Rectal smooth muscle tissue (tissue), 1 donor: Measurements from ENCODE around the gene PSD4.

Experiments used
- H3K27ac ChIP-seq: one replicate; pipeline ENCODE4 v1.7.0; 2013; ENCODE audit warnings: low read depth, low read length, inconsistent platforms
- H3K27me3 ChIP-seq: one replicate; pipeline ENCODE4 v1.7.0; 2013; ENCODE audit warnings: low read length; ENCODE audit not compliant: control insufficient read depth, insufficient read depth
- H3K36me3 ChIP-seq: one replicate; pipeline ENCODE4 v1.7.0; 2013; ENCODE audit warnings: low read length; ENCODE audit not compliant: control insufficient read depth, insufficient read depth
- H3K4me1 ChIP-seq: one replicate; pipeline ENCODE4 v1.7.0; 2013; ENCODE audit warnings: low read length; ENCODE audit not compliant: control insufficient read depth, insufficient read depth
- H3K4me3 ChIP-seq: one replicate; pipeline ENCODE4 v1.7.0; 2013; ENCODE audit warnings: low read length
- H3K9ac ChIP-seq: one replicate; pipeline ENCODE4 v1.7.0; 2013; ENCODE audit warnings: low read length

PSD4 gene

DNA sequence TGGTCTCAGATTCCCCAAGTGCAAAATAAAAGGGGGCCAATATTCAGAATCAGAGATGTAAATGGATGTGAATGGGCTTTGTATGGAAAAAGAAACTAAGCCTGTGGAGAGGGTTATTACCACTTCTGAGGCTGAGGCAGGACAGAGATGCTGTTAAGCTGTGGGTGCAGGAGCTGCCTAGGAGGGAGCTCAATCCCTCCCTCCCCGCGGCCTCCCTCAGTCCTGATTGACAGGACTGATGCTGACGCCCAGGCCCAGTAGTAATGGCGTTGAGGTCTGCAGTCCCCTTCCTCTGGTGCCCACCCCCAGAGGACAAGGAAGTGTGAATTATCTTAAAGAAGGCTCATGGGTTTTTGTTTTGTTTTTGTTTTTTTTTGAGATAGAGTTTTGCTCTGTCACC is 40.4 kb downstream of the PSD4 start:
- Histone ChIP-seq H3K27me3 (no peaks in the 10 kb centered on the region), H3K4me3 (no peak overlapping the region), H3K36me3 (no peaks in the 10 kb centered on the region), H3K4me1 (peaks cover 2% of the 10 kb centered on the region), H3K27ac (no peak overlapping the region), H3K9ac (no peak overlapping the region)

DNA sequence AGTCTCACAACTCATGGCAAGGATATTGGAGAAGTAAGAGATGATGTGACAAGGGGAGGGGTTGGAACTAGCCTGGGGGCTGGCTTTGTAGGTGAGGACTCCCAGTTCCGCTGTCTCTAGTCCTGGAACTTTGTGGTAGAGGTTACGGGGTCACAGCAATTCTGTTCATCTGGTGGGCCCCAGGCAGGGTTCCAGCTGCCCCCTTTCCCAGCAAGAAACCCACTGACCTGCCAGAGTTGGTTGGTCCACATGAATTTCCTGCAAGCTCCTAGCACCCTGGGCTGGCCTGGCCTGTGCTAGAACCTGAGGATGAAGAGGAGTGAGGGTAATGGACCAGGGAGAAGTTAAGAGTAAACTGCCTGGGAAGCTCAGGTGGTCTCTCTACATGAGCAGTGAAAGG is 41.3 kb downstream of the PSD4 start:
- Histone ChIP-seq H3K36me3 (no peaks in the 10 kb centered on the region), H3K27ac (no peak overlapping the region), H3K4me3 (no peak overlapping the region), H3K27me3 (no peaks in the 10 kb centered on the region), H3K4me1 (peaks cover 2% of the 10 kb centered on the region), H3K9ac (no peak overlapping the region)

DNA sequence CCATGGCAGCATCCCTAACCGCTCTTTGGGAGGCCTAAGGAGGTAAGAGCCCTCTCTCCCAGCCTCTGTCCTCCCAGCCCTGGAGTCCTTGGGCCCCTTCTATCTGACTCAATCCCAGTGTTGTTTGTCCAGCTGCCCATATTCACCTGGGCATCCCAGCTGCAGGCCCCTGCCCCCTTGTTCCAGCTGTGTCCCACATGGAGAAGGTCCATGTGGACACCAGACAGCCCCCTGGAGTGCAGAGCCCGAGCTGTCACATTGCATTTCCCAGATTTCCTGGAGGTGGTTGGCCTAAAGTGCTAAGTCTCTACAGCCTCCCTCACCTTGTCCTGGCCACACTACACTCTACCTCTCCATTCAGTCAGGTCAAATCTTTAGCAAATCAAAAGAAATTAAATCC is 42.5 kb downstream of the PSD4 start:
- Histone ChIP-seq H3K9ac (no peak overlapping the region), H3K36me3 (no peaks in the 10 kb centered on the region), H3K4me1 (no peaks in the 10 kb centered on the region), H3K27me3 (no peaks in the 10 kb centered on the region), H3K4me3 (no peak overlapping the region), H3K27ac (no peak overlapping the region)

DNA sequence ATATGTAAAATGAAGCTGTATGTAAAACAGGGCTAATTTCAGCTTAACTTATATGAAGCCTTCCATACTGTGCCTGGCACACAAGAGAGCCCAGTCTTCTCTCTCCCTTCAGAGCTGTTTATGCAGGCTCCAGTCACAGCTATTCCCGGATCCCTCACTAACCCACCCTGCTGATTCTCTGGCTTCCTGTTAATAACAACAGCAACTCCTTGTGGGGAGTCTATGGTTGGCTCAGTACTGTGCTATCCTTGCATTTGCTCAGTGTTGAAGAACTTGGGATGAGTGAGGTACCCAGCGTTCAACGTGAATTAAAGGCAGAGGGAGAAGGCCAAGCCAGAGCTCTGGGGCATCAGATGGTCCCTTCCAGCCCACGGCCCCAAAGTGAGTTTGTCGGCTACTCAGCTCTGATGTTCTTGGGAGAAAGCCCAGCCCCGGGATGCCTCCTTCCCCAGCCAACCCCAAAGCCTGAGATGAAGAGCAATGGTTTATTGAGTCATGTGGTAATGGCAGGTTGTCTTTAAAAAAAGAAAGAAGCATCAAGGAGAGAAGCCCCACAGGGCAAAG is 43.2 kb downstream of the PSD4 start:
- Histone ChIP-seq H3K36me3 (no peaks in the 10 kb centered on the region), H3K9ac (no peak overlapping the region), H3K4me1 (no peaks in the 10 kb centered on the region), H3K4me3 (no peak overlapping the region), H3K27ac (no peak overlapping the region), H3K27me3 (no peaks in the 10 kb centered on the region)

DNA sequence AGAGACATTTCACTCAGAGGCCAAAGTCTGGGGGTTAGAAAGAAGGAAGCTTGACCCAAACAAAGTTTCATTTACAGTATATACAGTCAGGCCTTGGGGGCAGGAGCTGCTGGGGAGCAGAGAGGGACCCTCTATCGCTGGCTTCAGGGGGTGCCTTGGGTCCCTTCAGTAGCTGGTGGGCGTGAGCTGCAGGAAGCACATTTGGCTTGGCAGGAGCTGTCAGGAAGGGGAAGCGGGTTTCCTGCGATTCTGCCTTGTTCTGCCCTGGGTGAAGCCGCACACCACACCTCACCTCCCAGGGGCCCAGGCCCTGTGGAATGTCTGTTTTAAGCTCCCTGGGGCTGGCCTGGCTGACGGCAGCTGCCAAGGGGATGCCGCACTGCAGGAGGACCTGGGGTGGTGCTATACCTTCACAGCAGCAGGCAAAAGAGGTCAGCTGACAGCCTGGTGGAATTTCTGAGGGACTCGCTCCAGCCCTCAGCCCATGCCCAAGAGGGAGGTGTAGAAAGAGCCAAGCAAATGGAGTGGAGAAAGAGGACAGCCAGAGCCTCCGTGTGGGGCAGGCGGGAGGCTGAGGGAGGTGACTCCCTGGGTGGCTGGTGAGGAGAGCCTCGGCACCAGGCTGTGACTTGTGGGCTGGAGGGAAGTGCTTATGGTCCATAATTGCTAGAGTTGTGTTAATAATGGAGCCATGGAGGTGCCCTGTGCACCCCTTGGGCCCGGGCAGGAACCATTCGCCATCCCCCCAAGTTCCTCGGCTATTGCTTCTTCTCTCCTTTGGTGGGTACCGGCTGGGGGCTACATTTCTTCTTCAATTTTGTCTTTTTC is 43.9 kb downstream of the PSD4 start:
- Histone ChIP-seq H3K4me1 (no peaks in the 10 kb centered on the region), H3K27me3 (no peaks in the 10 kb centered on the region), H3K4me3 (no peak overlapping the region), H3K36me3 (no peaks in the 10 kb centered on the region), H3K27ac (peak overlapping the region; percentile 4), H3K9ac (no peak overlapping the region)

DNA sequence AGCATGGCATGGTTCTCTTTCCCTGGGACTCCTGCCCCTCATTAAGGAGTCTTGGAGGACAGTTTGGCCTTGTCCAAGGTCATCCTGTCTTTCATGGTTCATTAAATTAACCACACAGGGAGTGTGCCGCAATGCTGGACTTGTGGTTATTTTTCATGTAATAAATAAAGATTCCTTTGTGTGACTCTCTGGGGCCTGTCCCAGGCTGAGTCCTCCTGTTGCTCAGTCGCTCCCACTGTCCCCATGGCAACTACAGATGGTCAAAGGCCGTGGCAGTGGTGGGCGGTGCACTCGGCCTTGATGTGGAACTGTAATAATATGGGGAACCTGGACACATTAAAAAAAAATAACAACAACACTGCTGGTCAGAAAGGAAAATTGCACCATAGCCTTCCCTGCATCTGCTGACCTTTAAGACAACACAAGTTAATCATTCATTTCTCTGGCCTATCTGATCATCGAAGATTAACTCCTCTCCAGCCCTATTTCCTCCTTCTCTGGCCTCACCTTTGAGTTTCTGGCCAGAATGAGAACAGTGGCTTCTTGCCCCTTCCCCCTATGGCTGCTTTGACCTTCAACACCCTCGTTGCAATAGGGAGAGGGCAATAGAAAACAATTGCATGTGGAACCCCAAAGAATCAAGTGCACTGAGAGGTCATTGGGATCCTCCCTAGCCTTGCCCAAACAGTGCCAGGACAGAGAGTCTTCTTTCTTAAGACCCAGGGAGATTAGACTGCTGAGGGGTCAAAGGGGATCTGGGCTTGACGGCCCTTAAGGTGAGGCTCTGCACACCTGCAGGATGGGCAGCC is 44.7 kb downstream of the PSD4 start:
- no peak overlapping the region for H3K9ac ChIP-seq
- H3K4me3 ChIP-seq: no peak overlapping the region
- H3K36me3 ChIP-seq: no peaks in the 10 kb centered on the region
- no peaks in the 10 kb centered on the region for H3K4me1 ChIP-seq
- H3K27ac ChIP-seq: peak overlapping the region; percentile 4
- no peaks in the 10 kb centered on the region for H3K27me3 ChIP-seq

DNA sequence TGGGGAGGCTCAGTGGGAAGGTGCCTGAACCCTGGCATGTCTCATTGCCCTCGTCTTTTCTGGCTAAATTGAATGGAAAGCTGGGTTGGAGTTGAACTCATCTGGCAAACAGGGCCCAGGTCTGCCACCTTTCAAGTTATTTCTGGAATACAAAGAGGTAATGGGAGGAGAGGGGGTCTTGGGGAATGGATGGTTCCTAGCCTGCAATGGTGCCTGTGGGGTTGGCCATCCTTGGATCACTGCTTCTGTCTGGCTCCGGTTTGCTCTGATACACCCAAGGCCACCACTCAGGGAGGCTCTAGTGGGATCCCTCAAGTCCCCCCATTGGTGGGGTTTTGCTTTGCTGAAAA is 45.3 kb downstream of the PSD4 start:
- Histone ChIP-seq H3K4me1 (no peaks in the 10 kb centered on the region), H3K36me3 (no peaks in the 10 kb centered on the region), H3K27me3 (no peaks in the 10 kb centered on the region), H3K27ac (no peak overlapping the region), H3K4me3 (no peak overlapping the region), H3K9ac (no peak overlapping the region)

DNA sequence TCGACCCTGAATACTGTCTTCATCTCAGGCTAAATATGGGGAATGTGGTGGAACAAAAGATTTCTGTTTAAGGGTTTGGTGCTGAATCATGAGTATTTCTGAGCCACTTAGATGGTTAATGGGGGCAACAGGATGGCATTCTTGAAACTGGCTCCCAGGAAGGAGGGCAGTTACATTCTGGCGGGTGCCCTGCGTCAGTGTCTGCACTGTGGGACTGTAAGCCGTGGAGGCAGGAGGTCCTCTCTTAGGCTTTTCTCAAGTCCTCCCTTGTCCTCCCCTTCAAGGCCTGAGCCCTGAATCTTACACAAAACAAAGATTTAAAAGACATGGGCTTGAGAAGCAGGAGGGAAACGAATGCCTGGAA is 45.7 kb downstream of the PSD4 start:
- no peak overlapping the region for H3K27ac ChIP-seq
- no peaks in the 10 kb centered on the region for H3K27me3 ChIP-seq
- no peaks in the 10 kb centered on the region for H3K36me3 ChIP-seq
- no peaks in the 10 kb centered on the region for H3K4me1 ChIP-seq
- H3K9ac ChIP-seq: no peak overlapping the region
- H3K4me3 ChIP-seq: no peak overlapping the region

DNA sequence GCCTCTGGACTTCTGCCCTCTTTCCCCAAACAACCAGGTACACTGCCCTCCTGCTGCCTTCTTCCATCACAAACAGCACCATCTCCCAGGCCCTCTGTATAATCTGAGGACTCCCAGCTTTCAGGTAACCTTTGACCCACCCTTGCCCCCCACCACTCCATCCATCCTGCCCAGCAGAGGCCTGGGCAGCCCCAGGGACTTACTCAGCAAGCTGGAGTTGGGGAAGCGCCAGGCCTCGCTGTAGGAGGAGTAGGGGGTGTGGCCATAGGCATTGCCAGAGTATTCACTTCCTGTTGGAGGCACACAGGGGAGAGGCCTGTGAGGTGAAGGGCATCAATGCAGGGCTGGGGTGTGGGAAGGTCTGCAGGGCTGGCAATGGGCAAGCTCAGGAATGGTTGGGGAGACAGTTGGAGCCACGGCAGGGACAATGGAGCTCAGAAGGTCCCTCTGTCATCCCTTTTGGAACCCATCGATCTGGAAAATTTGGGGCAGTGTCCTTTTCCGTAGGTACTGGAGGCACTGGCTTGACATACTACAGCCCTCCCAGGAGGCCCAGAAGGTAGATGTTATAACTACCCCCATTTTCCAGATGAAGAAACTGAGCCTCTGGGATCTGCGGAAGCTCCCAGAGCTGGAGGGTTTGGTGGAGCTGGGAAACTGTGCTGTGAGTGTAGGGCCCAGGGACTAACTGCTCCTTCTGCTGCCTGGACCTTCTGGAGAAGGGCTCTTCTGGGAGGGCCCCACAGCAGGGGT is 46.3 kb downstream of the PSD4 start:
- Histone ChIP-seq H3K9ac (no peak overlapping the region), H3K4me1 (no peaks in the 10 kb centered on the region), H3K36me3 (no peaks in the 10 kb centered on the region), H3K4me3 (no peak overlapping the region), H3K27ac (no peak overlapping the region), H3K27me3 (no peaks in the 10 kb centered on the region)

DNA sequence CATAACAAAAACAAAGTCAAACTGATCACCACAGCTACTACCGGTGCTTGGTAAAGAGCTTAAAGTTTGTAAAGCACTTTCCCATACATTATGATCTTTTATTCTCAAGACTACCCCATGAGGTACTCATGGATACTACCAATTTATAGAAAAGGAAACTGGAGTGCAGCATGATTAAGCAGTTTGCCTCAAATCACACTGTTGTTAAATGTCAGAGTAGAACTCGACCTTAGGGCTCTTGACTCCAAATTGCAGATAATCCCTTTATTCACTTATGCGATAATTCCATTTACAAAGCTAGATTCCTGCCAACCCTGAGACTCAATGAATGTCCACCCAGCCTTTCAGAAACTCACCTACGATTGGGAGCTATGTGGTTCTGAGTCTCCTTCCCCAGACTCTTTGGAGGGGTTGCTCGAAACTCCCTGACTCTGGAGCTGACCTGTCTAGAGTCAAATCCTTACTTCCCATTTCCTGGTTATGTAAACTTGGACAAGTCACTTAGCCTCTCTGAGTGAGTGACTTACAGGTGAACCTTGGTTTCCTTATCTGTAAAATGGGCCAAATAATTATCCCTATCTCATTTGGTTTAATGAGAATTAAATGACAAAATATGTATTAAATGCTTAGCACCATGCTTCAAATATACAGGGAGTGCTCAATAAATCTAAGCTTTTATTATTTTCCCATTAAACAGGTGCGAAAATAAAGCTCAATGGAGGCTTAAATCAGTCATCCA is 47.4 kb downstream of the PSD4 start:
- Histone ChIP-seq H3K4me1 (no peaks in the 10 kb centered on the region), H3K9ac (no peak overlapping the region), H3K36me3 (no peaks in the 10 kb centered on the region), H3K27ac (no peak overlapping the region), H3K4me3 (no peak overlapping the region), H3K27me3 (no peaks in the 10 kb centered on the region)

DNA sequence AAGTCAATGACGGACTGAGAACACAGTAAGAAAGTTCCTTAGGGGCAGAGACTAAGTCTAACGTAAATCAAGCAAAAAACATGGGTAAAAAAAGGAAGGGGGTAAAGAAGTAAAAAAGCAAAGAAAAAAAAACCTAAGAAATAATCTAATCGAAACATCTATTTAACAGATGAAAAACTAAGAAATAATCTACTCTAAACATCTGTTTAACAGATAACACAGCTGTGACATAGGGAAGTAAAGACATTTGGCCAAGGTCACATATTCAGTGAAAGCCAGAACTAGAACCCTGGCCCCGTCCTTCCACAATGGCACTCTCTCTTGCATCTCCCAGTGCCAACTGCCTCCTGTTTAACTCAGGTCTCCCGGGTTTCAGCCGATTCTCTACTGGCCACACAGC is 48.1 kb downstream of the PSD4 start:
- no peaks in the 10 kb centered on the region for H3K27me3 ChIP-seq
- H3K4me3 ChIP-seq: no peak overlapping the region
- no peak overlapping the region for H3K27ac ChIP-seq
- H3K4me1 ChIP-seq: no peaks in the 10 kb centered on the region
- no peaks in the 10 kb centered on the region for H3K36me3 ChIP-seq
- H3K9ac ChIP-seq: no peak overlapping the region

DNA sequence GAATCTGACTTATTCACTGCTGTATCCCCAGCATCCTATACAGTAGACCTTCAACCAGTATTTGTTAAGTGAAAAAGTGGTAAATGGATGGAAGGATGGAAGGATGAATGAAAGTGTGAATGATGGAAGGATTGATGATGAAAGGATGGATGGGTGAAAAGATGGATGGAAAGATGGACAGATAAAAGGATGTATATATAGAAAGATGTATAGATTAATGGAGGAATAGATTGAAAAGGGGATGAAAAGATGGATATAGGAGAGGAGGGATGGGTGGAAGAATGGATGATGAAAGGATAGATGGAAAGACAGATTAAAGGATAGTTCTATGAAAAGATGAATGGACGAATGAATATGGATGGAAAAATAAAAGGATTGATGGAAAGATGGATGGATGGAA is 50.0 kb downstream of the PSD4 start:
- H3K9ac ChIP-seq: no peak overlapping the region
- no peaks in the 10 kb centered on the region for H3K4me1 ChIP-seq

More for the DNA sequence above, 50.0 kb downstream of the PSD4 start:
- H3K36me3 ChIP-seq: no peaks in the 10 kb centered on the region
- no peak overlapping the region for H3K27ac ChIP-seq
- H3K27me3 ChIP-seq: no peaks in the 10 kb centered on the region
- H3K4me3 ChIP-seq: no peak overlapping the region
